GM12878 (cell line): ENCODE results near the gene LRRN4CL. TPM values are rescaled to one million over a fixed set of nuclear protein-coding genes. Genes with fewer than 3 reads are reported as not detected.

Experiments
- ATAC-seq: fragments of 200-7000 bp; cut with Tn5 transposase; 3 replicates; pipeline ENCODE4 v1.9.1; 2020; ENCODE audit warnings: mild to moderate bottlenecking, moderate library complexity
- BruUV-seq: library from RNA; stranded (reverse); fragments of 400-500 nt; replicated peaks from 2 replicates; lab custom pipeline; 2021; lab: Mats Ljungman, UMichigan
- CTCF ChIA-PET: fragments of 300-600 bp; sonication (Branson Sonifier 250); formaldehyde crosslinking; extraction: SDS; loops from one replicate; lab custom pipeline; 2021; ENCODE audit warnings: inconsistent platforms; lab: Yijun Ruan, JAX
- POLR2A ChIA-PET: fragments of 350-600 bp; formaldehyde crosslinking; extraction: SDS; loops from one replicate; lab custom pipeline; 2021; ENCODE audit warnings: inconsistent platforms; lab: Charles Lee
- RAD21 ChIA-PET: fragments of 300-600 bp; sonication (Branson Sonifier 250); formaldehyde crosslinking; loops from one replicate; lab custom pipeline; 2023; ENCODE audit warnings: antibody characterized with exemption; ENCODE audit not compliant: unreplicated experiment; lab: Charles Lee
- SMC1A ChIA-PET: fragments of 300-600 bp; sonication (Branson Sonifier 250); formaldehyde crosslinking; loops from one replicate; lab custom pipeline; 2023; ENCODE audit not compliant: unreplicated experiment, uncharacterized antibody; lab: Charles Lee
- DNase-seq: peaks from one replicate; pipeline ENCODE4 v3.0.0-alpha.2; 2011; ENCODE audit warnings: low read depth, low spot score
- FAIRE-seq: peaks from 3 replicates; lab custom pipeline; 2011; peaks lifted over from hg19 to GRCh38; lab: Jason Lieb, UNC
- H2AFZ ChIP-seq: 2 replicates; pipeline ENCODE4 v1.6.0; 2011; ENCODE audit warnings: low read depth, low read length, control low read depth; ENCODE audit not compliant: control insufficient read depth
- H3K27ac ChIP-seq: 2 replicates; pipeline ENCODE4 v1.5.1; 2011; ENCODE audit warnings: control low read depth; ENCODE audit not compliant: control insufficient read depth, insufficient read depth
- H3K27me3 ChIP-seq, 2 experiments: replicated peaks in 1 of 2; 2 replicates each; pipeline versions ENCODE4 v1.6.0 to v1.6.1; 2011; ENCODE audit warnings: low read length in 1 of 2; ENCODE audit not compliant: control insufficient read depth in 2 of 2, insufficient read depth in 2 of 2
- H3K36me3 ChIP-seq, 2 experiments: 2 replicates each; pipeline ENCODE4 v1.5.1; 2011; ENCODE audit warnings: low read length in 1 of 2; ENCODE audit not compliant: control insufficient read depth in 2 of 2, insufficient read depth in 2 of 2
- H3K4me1 ChIP-seq: 2 replicates; pipeline ENCODE4 v1.6.1; 2011; ENCODE audit warnings: mild to moderate bottlenecking, low read length, moderate library complexity, mixed read lengths; ENCODE audit not compliant: control insufficient read depth, insufficient read depth
- H3K4me2 ChIP-seq: 2 replicates; pipeline ENCODE4 v1.6.0; 2011; ENCODE audit warnings: control low read depth; ENCODE audit not compliant: control insufficient read depth, insufficient read depth
- H3K4me3 ChIP-seq: fragments of 200-600 bp; sonication (generic); 2 replicates; pipeline ENCODE4 v1.5.1; 2016
- H3K79me2 ChIP-seq: 2 replicates; pipeline ENCODE4 v1.6.0; 2011; ENCODE audit warnings: low read length; ENCODE audit not compliant: control insufficient read depth, insufficient read depth
- H3K9ac ChIP-seq: 2 replicates; pipeline ENCODE4 v1.8.0; 2011; ENCODE audit warnings: low read length, control low read depth, mixed read lengths; ENCODE audit not compliant: control insufficient read depth, insufficient read depth
- H3K9me3 ChIP-seq: replicated peaks from 3 replicates; pipeline ENCODE4 v1.5.1; 2011; ENCODE audit warnings: mild to moderate bottlenecking, low read length; ENCODE audit not compliant: control insufficient read depth, insufficient read depth
- H4K20me1 ChIP-seq: 2 replicates; pipeline ENCODE4 v1.6.0; 2011; ENCODE audit not compliant: control insufficient read depth, insufficient read depth
- CHD4 ChIP-seq: fragments of 200-600 bp; sonication (generic); IDR thresholded peaks from 2 replicates; pipeline ENCODE4 v1.6.1; 2016; ENCODE audit warnings: mild to moderate bottlenecking
- CREM ChIP-seq: IDR thresholded peaks from 2 replicates; pipeline ENCODE4 v1.6.1; 2014; ENCODE audit warnings: antibody characterized with exemption, low read depth
- FOS ChIP-seq: IDR thresholded peaks from 3 replicates; pipeline ENCODE4 v1.6.1; 2011; ENCODE audit warnings: borderline replicate concordance; ENCODE audit not compliant: insufficient read length; ENCODE audit errors: extremely low read depth
- NFYA ChIP-seq: IDR thresholded peaks from 2 replicates; pipeline ENCODE4 v1.6.1; 2011; ENCODE audit warnings: low read depth, mild to moderate bottlenecking, low read length, improper control_type of control experiment, borderline replicate concordance
- NR2F1 ChIP-seq: fragments of 450-650 bp; conservative IDR thresholded peaks from 2 replicates; pipeline ENCODE4 v1.6.1; 2017; ENCODE audit warnings: mild to moderate bottlenecking
- RELA ChIP-seq: fragments of 450-650 bp; IDR thresholded peaks from 2 replicates; pipeline ENCODE4 v1.8.0; 2014; ENCODE audit warnings: borderline replicate concordance; ENCODE audit not compliant: partially characterized antibody
- RUNX3 ChIP-seq: IDR thresholded peaks from 2 replicates; pipeline ENCODE4 v1.6.1; 2012; ENCODE audit warnings: low read length, inconsistent platforms
- TARDBP ChIP-seq: IDR thresholded peaks from 2 replicates; pipeline ENCODE4 v1.6.1; 2016; ENCODE audit warnings: borderline replicate concordance
- ZSCAN29 ChIP-seq: fragments of 450-650 bp; IDR thresholded peaks from 2 replicates; pipeline ENCODE4 v1.6.1; 2017; ENCODE audit warnings: mild to moderate bottlenecking, moderate library complexity
- WGBS: methylation state at CpG from one replicate; pipeline ENCODE4 v1.1.6; 2016; ENCODE audit warnings: low lambda C conversion rate; ENCODE audit not compliant: insufficient replicate concordance, insufficient coverage; ENCODE audit errors: missing lambda C conversion rate; 5-methylcytosine and 5-hydroxymethylcytosine counted together
- in situ Hi-C: fragments of 300-500 bp; cut with MboI; formaldehyde crosslinking; loops from 9 replicates; pipeline ENCODE4 v1.14.3; 2018; ENCODE audit warnings: mixed read lengths
- intact Hi-C: fragments of 100-400 bp; cut with micrococcal nuclease; formaldehyde crosslinking; loops from one replicate; pipeline ENCODE4 v1.14.2; 2022; ENCODE audit not compliant: unreplicated experiment
- polyA plus RNA-seq, 11 experiments: library from polyadenylated mRNA; depleted of rRNA in 4 of 11; unstranded in 6 of 11; stranded (reverse) in 5 of 11; fragments of >200 nt; fragmentation: Nextera tagmentation in 4 of 11; fragmentation: Illumina TruSeq in 1 of 11; extraction: Ambion mirVana in 4 of 11; extraction: Trizol in 1 of 11; gene quantifications; 1 replicate in 1 of 11; 2 replicates in 10 of 11; pipeline versions ENCODE4 v1.2.1 to v1.2.3, GENCODE V29; 2011 to 2016; ENCODE audit warnings: inconsistent platforms in 2 of 11, missing spikeins in 2 of 11, low read depth in 1 of 11
- total RNA-seq, 4 experiments: library from RNA; depleted of rRNA in 3 of 4; stranded (reverse); fragments of >200 nt in 3 of 4; fragmentation: Illumina TruSeq in 1 of 4; extraction: Trizol in 1 of 4; gene quantifications; 2 replicates each; pipeline versions ENCODE4 v1.2.1 to v1.2.3, GENCODE V29; 2013 to 2021
- TF ChIP-seq, protein P1 (sequence below): fragments of 150-350 bp; IDR thresholded peaks from 2 replicates; pipeline ENCODE4 v1.6.1; 2016; ENCODE audit warnings: low read depth, low read length
- TF ChIP-seq, protein P2 (sequence below): IDR thresholded peaks from 2 replicates; pipeline ENCODE4 v1.6.1; 2012; ENCODE audit warnings: low read depth, low read length, improper control_type of control experiment

The LRRN4CL gene
- total and polyA plus RNA-seq, 10 of the 15 experiments (the other 5 are each of a cell fraction or from before 2014, with no cell fraction given): 0.01 to 0.06 TPM; not detected in 8

DNA sequence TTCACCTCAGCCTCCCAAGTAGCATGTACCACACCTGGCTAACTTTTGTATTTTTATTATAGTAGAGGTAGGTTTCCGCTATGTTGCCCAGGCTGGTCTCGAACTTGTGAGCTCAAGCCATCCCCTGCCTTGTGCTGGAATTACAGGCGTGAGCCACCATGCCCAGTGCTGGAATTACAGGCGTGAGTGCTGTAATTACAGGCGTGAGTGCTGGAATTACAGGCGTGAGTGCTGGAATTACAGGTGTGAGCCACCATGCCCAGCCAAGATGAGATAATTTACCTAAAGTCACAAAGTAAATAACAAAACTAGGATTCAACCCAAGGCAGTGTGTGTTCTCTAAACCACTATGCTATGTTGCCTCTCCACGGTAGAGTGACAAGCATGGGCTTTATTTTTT lies 6.8 kb downstream of the LRRN4CL start:
- Histone ChIP-seq H3K36me3 (0 out of 4 replicates have a peak, but pooled peaks cover 0 to under 1% of the 10 kb centered on the region in 2 experiments), H3K9ac (no peak overlapping the region), H2AFZ (no peak overlapping the region), H3K4me1 (peaks cover 6% of the 10 kb centered on the region), H3K27me3 (no peaks in the 10 kb centered on the region), H4K20me1 (no peaks in the 10 kb centered on the region), H3K4me3 (no peak overlapping the region), H3K9me3 (no peaks in the 10 kb centered on the region)
- ChIA-PET RAD21 (no interaction called here), CTCF (no interaction called here), SMC1A (interaction anchor here (0.8 to 1.3 kb wide), 2 partner anchors 11 to 87 kb away, joined by 3 to 4 read pairs; no protein-coding TSS in a partner anchor)
- FAIRE-seq (no peak), DNase-seq (no peak), ATAC-seq (no peak)
- intact Hi-C loops (loop anchor here (10.0 kb wide), 1 partner anchor 218 kb away; no protein-coding TSS in a partner anchor), in situ Hi-C loops (no loop called here)
- 62% methylated on average over 7 of the region's 7 CpGs for whole genome bisulfite sequencing
- no TSS peak for BruUV-seq
- TF ChIP-seq FOS: no peak
- no peak for TF ChIP-seq RELA
- TF ChIP-seq RUNX3: no peak
- TF ChIP-seq ZSCAN29: no peak
- TF ChIP-seq CHD4: no peak
- TF ChIP-seq NFYA: no peak
- no peak for TF ChIP-seq CREM
- no peak for TF ChIP-seq TARDBP
- TF ChIP-seq, protein P1, sequence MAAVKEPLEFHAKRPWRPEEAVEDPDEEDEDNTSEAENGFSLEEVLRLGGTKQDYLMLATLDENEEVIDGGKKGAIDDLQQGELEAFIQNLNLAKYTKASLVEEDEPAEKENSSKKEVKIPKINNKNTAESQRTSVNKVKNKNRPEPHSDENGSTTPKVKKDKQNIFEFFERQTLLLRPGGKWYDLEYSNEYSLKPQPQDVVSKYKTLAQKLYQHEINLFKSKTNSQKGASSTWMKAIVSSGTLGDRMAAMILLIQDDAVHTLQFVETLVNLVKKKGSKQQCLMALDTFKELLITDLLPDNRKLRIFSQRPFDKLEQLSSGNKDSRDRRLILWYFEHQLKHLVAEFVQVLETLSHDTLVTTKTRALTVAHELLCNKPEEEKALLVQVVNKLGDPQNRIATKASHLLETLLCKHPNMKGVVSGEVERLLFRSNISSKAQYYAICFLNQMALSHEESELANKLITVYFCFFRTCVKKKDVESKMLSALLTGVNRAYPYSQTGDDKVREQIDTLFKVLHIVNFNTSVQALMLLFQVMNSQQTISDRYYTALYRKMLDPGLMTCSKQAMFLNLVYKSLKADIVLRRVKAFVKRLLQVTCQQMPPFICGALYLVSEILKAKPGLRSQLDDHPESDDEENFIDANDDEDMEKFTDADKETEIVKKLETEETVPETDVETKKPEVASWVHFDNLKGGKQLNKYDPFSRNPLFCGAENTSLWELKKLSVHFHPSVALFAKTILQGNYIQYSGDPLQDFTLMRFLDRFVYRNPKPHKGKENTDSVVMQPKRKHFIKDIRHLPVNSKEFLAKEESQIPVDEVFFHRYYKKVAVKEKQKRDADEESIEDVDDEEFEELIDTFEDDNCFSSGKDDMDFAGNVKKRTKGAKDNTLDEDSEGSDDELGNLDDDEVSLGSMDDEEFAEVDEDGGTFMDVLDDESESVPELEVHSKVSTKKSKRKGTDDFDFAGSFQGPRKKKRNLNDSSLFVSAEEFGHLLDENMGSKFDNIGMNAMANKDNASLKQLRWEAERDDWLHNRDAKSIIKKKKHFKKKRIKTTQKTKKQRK: no peak
- TF ChIP-seq, protein P2, sequence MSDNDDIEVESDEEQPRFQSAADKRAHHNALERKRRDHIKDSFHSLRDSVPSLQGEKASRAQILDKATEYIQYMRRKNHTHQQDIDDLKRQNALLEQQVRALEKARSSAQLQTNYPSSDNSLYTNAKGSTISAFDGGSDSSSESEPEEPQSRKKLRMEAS: no peak
- no peak for TF ChIP-seq NR2F1
- TF ChIP-seq, all 136 proteins: peak for 0
- POLR2A ChIA-PET: no interaction called here
- Histone ChIP-seq H3K4me2 (no peak overlapping the region), H3K79me2 (peaks cover 18% of the 10 kb centered on the region), H3K27ac (no peak overlapping the region)
